SK-N-SH treated with all-trans-retinoic acid at 6 μM for 48 hours (cell line): ENCODE data around the gene TMEM150A.
"Not testable (repeated sequence)": the region's sequence is repeated elsewhere in the genome, so short reads cannot be mapped to it uniquely, and the experiment has no call there.

Experiments
- ATAC-seq: fragments of 200-7000 bp; cut with Tn5 transposase; 3 replicates; pipeline ENCODE4 v1.9.1; 2020; ENCODE audit warnings: mild to moderate bottlenecking, moderate library complexity
- ARNTL ChIP-seq: fragments of 450-650 bp; formaldehyde crosslinking; IDR thresholded peaks from 2 replicates; pipeline ENCODE4 v1.5.0; 2020; ENCODE audit warnings: low read depth, mild to moderate bottlenecking, moderate library complexity, borderline replicate concordance
- CSDC2 ChIP-seq: fragments of 250-450 bp; sonication (Bioruptor Pico); IDR thresholded peaks from 2 replicates; pipeline ENCODE4 v1.5.0; 2020; ENCODE audit warnings: mild to moderate bottlenecking, moderate library complexity
- ESRRG ChIP-seq: fragments of 250-450 bp; sonication (Bioruptor Pico); IDR thresholded peaks from 2 replicates; pipeline ENCODE4 v1.6.1; 2021; ENCODE audit warnings: mild to moderate bottlenecking
- GLIS3 ChIP-seq: fragments of 250-450 bp; sonication (Bioruptor Pico); IDR thresholded peaks from 2 replicates; pipeline ENCODE4 v1.5.0; 2020; ENCODE audit warnings: mild to moderate bottlenecking, moderate library complexity
- ISL1 ChIP-seq: fragments of 250-450 bp; sonication (Bioruptor Pico); IDR thresholded peaks from 2 replicates; pipeline ENCODE4 v2.1.2; 2022; ENCODE audit warnings: mild to moderate bottlenecking, moderate library complexity
- OSR1 ChIP-seq: fragments of 250-450 bp; sonication (Bioruptor Pico); IDR thresholded peaks from 2 replicates; pipeline ENCODE4 v1.8.0; 2022; ENCODE audit warnings: moderate library complexity, mild to moderate bottlenecking, inconsistent platforms
- RARB ChIP-seq: fragments of 250-450 bp; sonication (Bioruptor Pico); IDR thresholded peaks from 2 replicates; pipeline ENCODE4 v1.8.0; 2021; ENCODE audit warnings: mild to moderate bottlenecking, moderate library complexity
- TOX ChIP-seq: fragments of 250-450 bp; sonication (Bioruptor Pico); IDR thresholded peaks from 2 replicates; pipeline ENCODE4 v1.8.0; 2021; ENCODE audit warnings: mild to moderate bottlenecking, moderate library complexity, borderline replicate concordance
- TSHZ2 ChIP-seq: fragments of 250-450 bp; sonication (Bioruptor Pico); IDR thresholded peaks from 2 replicates; pipeline ENCODE4 v1.5.0; 2020; ENCODE audit warnings: mild to moderate bottlenecking, moderate library complexity
- ZC3H10 ChIP-seq: fragments of 250-450 bp; sonication (Bioruptor Pico); IDR thresholded peaks from 2 replicates; pipeline ENCODE4 v1.5.1; 2021; ENCODE audit warnings: mild to moderate bottlenecking, moderate library complexity
- ZFP3 ChIP-seq: fragments of 250-450 bp; sonication (Bioruptor Pico); IDR thresholded peaks from 2 replicates; pipeline ENCODE4 v1.5.0; 2020; ENCODE audit warnings: mild to moderate bottlenecking, moderate library complexity
- ZNF565 ChIP-seq: fragments of 450-650 bp; formaldehyde crosslinking; conservative IDR thresholded peaks from 2 replicates; pipeline ENCODE4 v1.5.0; 2020; ENCODE audit warnings: low read depth, mild to moderate bottlenecking, moderate library complexity
- ZNF70 ChIP-seq: fragments of 450-650 bp; formaldehyde crosslinking; IDR thresholded peaks from 2 replicates; pipeline ENCODE4 v1.5.0; 2020; ENCODE audit warnings: mild to moderate bottlenecking, moderate library complexity
- TF ChIP-seq, protein P1 (sequence below): fragments of 250-450 bp; sonication (Bioruptor Pico); IDR thresholded peaks from 2 replicates; pipeline ENCODE4 v1.8.0; 2021; ENCODE audit warnings: low read depth, mild to moderate bottlenecking, moderate library complexity, borderline replicate concordance
- TF ChIP-seq, protein P2 (sequence below): fragments of 250-450 bp; sonication (Bioruptor Pico); IDR thresholded peaks from 2 replicates; pipeline ENCODE4 v1.5.1; 2020; ENCODE audit warnings: low read depth, mild to moderate bottlenecking, moderate library complexity
- TF ChIP-seq, protein P3 (sequence below): fragments of 250-450 bp; sonication (Bioruptor Pico); IDR thresholded peaks from 2 replicates; pipeline ENCODE4 v1.8.0; 2020; ENCODE audit warnings: mild to moderate bottlenecking, moderate library complexity, borderline replicate concordance
- TF ChIP-seq, protein P4 (sequence below): fragments of 250-450 bp; sonication (Bioruptor Pico); IDR thresholded peaks from 2 replicates; pipeline ENCODE4 v1.5.1; 2021; ENCODE audit warnings: mild to moderate bottlenecking, moderate library complexity

Gene TMEM150A

DNA sequence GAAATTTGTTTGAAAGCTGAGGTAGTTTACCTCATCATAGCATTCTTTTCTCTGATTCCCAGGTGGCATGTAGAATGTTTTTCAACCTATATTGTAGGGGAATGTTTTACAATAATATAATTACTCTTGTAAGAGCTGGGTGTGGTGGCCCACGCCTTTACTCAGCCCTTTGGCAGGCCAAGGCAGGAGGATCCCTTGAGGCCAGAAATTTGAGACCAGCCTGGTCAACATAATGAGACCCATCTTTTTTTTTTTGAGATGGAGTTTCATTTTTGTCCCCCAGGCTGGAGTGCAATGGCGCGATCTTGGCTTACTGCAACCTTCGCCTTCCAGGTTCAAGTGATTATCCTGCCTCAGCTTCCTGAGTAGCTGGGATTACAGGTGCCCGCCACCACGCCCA lies 17.1 kb upstream of the TMEM150A start:
- TF ChIP-seq ISL1, result no peak
- no peak for TF ChIP-seq CSDC2
- TF ChIP-seq, protein P1, sequence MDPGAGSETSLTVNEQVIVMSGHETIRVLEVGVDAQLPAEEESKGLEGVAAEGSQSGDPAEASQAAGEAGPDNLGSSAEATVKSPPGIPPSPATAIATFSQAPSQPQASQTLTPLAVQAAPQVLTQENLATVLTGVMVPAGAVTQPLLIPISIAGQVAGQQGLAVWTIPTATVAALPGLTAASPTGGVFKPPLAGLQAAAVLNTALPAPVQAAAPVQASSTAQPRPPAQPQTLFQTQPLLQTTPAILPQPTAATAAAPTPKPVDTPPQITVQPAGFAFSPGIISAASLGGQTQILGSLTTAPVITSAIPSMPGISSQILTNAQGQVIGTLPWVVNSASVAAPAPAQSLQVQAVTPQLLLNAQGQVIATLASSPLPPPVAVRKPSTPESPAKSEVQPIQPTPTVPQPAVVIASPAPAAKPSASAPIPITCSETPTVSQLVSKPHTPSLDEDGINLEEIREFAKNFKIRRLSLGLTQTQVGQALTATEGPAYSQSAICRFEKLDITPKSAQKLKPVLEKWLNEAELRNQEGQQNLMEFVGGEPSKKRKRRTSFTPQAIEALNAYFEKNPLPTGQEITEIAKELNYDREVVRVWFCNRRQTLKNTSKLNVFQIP, result no peak
- TF ChIP-seq ZNF70, result no peak
- TF ChIP-seq, protein P2, sequence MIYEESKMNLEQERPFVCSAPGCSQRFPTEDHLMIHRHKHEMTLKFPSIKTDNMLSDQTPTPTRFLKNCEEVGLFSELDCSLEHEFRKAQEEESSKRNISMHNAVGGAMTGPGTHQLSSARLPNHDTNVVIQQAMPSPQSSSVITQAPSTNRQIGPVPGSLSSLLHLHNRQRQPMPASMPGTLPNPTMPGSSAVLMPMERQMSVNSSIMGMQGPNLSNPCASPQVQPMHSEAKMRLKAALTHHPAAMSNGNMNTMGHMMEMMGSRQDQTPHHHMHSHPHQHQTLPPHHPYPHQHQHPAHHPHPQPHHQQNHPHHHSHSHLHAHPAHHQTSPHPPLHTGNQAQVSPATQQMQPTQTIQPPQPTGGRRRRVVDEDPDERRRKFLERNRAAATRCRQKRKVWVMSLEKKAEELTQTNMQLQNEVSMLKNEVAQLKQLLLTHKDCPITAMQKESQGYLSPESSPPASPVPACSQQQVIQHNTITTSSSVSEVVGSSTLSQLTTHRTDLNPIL (CRISPR knock-in tag), result no peak
- no peak for TF ChIP-seq ZNF565 (CRISPR knock-in tag)
- no peak for TF ChIP-seq TOX (CRISPR knock-in tag)
- TF ChIP-seq, protein P3, sequence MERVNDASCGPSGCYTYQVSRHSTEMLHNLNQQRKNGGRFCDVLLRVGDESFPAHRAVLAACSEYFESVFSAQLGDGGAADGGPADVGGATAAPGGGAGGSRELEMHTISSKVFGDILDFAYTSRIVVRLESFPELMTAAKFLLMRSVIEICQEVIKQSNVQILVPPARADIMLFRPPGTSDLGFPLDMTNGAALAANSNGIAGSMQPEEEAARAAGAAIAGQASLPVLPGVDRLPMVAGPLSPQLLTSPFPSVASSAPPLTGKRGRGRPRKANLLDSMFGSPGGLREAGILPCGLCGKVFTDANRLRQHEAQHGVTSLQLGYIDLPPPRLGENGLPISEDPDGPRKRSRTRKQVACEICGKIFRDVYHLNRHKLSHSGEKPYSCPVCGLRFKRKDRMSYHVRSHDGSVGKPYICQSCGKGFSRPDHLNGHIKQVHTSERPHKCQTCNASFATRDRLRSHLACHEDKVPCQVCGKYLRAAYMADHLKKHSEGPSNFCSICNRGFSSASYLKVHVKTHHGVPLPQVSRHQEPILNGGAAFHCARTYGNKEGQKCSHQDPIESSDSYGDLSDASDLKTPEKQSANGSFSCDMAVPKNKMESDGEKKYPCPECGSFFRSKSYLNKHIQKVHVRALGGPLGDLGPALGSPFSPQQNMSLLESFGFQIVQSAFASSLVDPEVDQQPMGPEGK (CRISPR knock-in tag), result no peak
- TF ChIP-seq RARB (CRISPR knock-in tag), result no peak
- TF ChIP-seq, protein P4, sequence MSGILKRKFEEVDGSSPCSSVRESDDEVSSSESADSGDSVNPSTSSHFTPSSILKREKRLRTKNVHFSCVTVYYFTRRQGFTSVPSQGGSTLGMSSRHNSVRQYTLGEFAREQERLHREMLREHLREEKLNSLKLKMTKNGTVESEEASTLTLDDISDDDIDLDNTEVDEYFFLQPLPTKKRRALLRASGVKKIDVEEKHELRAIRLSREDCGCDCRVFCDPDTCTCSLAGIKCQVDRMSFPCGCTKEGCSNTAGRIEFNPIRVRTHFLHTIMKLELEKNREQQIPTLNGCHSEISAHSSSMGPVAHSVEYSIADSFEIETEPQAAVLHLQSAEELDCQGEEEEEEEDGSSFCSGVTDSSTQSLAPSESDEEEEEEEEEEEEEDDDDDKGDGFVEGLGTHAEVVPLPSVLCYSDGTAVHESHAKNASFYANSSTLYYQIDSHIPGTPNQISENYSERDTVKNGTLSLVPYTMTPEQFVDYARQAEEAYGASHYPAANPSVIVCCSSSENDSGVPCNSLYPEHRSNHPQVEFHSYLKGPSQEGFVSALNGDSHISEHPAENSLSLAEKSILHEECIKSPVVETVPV (CRISPR knock-in tag), result no peak
- no peak for TF ChIP-seq ARNTL (CRISPR knock-in tag)
- no peak for TF ChIP-seq ZC3H10 (CRISPR knock-in tag)
- no peak for TF ChIP-seq ESRRG (CRISPR knock-in tag)

DNA sequence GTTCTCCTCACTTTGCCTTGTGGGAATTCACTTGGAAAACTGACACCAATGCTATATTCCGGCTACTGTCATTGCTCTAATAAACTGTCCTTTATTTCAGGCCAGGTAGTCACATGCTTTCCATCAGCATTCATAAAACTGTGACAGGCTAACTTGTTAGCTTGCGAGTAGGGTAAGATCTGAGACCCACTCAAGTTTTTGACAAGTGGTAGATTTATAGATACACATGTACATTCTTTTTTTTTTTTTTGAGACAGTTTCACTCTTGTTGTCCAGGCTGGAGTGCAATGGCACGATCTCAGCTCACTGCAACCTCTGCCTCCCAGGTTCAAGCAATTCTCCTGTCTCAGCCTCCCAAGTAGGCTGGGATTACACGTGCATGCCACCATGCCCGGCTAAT lies 15.2 kb upstream of the TMEM150A start:
- ATAC-seq, result not testable (repeated sequence)

More for the DNA sequence above, 17.1 kb upstream of the TMEM150A start:
- no peak for ATAC-seq

DNA sequence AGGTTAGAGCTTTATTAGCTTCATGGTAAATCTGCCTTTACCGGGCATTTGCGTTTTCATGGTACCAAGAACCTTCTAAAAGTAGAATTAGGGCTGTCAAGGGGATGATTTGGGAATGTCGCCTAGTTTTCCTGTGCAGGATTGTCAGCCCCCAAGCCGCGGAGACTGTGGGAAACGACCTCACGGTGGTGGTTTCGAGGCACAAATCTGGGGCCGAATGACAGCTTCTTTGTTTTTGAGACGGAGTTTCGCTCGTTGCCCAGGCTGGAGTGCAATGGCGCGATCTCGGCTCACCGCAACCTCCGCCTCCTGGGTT lies 12.9 kb upstream of the TMEM150A start:
- ATAC-seq, result no peak
- TF ChIP-seq GLIS3 (CRISPR knock-in tag) (no peak), OSR1 (CRISPR knock-in tag) (no peak), ZNF565 (CRISPR knock-in tag) (no peak), ZFP3 (CRISPR knock-in tag) (no peak), RARB (CRISPR knock-in tag) (no peak), ZC3H10 (CRISPR knock-in tag) (no peak), ISL1 (no peak), ZNF70 (no peak), TSHZ2 (no peak)
- TF ChIP-seq, protein P1, result no peak
- TF ChIP-seq, protein P2 (CRISPR knock-in tag), result no peak
- TF ChIP-seq, protein P3 (CRISPR knock-in tag), result no peak
- TF ChIP-seq, all 23 proteins: peak for 0

- not testable (repeated sequence) for ATAC-seq
These were observed 12.3 kb upstream of the TMEM150A start for GRCh38 chr2:85614757-85615156.
